GM19351 (cell line): ENCODE data around the gene INHA.
A peak's percentile ranks its signal among the peaks of the same experiment; 100 is the strongest.

ENCODE experiments used
- ATAC-seq: cut with Tn5 transposase; IDR thresholded peaks from one replicate; pipeline ENCODE4 v1.9.1; 2021; ENCODE audit warnings: mild to moderate bottlenecking, moderate library complexity; ENCODE audit not compliant: unreplicated experiment

Gene INHA

GRCh38 chr2:219539926-219540678 is 32.0 kb upstream of the INHA start:
- no peak for ATAC-seq

DNA sequence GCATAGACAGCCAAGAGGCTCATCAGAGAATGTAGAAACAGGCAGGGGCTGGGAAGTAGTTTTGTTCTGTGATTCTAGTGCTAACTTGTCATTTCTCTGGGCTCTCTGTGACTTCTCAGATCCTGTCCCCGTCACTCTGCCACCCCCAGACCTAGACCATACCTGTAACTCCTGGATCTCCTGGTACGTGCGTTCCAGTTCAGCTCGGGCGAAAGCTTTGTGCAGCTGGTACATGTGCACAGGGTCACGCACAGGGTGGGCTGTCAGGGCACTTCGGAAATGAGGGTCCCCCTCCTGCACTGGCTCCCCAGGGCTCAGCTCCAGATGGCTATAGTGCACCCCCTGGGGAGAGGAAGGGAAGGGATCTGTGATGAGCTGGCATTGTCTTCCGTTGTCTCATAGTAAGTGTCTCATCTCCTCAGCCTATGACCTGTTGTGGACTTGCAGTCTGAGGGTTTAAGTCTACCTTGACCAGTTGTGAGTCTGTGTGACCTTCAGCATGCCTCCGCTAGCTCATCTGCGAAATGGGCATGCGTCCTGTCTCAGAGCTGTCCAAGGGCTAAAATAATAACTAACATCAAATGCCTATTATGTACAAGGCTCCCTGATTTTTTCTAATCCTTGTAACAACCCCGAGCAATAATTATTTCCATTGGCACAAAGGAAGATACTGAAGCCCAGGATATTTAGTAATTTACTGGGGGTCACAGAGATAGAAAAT is 31.2 kb upstream of the INHA start:
- ATAC-seq = no peak

GRCh38 chr2:219541611-219542180 is 30.4 kb upstream of the INHA start:
- peak; percentile 57 for ATAC-seq

- peak; percentile 32 for ATAC-seq
These were observed 29.0 kb upstream of the INHA start for GRCh38 chr2:219542931-219543595.

DNA sequence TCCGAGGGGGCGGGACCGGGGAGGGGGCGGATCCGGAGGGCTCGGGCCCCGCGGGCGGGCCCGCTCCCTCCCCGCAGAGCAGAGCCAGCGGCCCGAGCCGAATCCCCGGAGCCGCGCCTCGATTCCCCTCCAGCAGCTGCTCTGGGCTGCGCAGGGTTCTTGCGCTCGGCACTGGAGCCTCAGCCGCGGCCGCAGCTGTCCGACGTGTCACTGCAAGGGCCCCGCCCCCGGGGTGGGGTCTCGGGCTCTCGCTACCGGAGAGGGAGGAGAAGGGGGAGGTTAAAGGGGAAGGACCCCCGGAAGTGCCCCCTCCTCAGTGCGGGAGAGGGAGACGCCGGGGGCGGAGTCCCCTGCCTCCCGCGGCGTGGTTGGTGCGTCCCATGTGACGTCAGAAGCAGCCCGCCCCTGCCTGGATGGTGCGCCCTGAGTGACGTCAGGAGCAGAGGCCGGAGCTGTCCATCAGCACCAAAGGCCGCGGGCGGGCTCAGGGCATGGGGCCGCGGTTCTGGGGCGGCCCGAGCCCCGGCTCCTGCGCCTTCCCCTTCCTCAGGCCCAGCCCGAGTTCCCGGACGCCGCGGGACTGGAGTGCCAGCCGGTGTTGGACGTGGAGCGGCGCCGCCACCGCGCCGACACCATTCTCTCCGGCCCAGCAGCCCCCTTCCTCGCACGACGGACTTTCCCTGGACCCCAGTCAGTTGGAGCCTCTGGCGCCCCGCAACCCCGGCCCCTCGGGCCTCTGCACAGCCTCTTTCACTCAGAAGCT is 28.3 kb upstream of the INHA start, which contains the start of the genes CHPF and TMEM198:
Gene CHPF (minus strand): TSS at position 214 of the 763 bp plus-strand sequence. CDS start 271 bp downstream, outside the sequence.
Gene TMEM198 (plus strand): TSS at position 433 of the 763 bp plus-strand sequence. CDS start 700 bp downstream, outside the sequence.
- peak; percentile 75 for ATAC-seq

DNA sequence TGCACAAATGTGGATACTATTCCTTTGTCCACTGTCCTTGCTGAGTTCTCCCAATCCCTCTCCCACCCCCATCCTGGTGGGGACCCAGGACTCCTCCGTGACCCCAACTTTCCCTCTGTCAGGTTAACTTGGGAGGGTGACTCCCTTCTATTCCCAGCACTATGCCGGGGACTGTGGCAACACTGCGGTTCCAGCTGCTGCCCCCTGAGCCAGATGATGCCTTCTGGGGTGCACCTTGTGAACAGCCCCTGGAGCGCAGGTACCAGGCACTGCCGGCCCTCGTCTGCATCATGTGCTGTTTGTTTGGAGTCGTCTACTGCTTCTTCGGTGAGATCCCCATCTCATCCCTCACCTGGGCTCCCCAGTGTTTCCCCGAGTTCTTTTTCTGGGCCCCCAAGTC is 27.5 kb upstream of the INHA start:
- no peak for ATAC-seq

GRCh38 chr2:219545295-219545942 is 26.7 kb upstream of the INHA start:
- no peak for ATAC-seq

GRCh38 chr2:219545943-219546352 is 26.2 kb upstream of the INHA start:
- ATAC-seq = no peak

DNA sequence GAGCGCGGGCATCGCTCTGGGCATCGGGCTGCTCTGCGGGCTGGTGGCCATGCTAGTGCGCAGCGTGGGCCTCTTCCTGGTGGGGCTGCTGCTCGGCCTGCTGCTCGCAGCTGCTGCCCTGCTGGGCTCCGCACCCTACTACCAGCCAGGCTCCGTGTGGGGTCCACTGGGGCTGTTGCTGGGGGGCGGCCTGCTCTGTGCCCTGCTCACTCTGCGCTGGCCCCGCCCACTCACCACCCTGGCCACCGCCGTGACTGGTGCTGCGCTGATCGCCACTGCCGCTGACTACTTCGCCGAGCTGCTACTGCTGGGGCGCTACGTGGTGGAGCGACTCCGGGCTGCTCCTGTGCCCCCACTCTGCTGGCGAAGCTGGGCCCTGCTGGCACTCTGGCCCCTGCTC is 24.5 kb upstream of the INHA start:
- ATAC-seq = no peak

DNA sequence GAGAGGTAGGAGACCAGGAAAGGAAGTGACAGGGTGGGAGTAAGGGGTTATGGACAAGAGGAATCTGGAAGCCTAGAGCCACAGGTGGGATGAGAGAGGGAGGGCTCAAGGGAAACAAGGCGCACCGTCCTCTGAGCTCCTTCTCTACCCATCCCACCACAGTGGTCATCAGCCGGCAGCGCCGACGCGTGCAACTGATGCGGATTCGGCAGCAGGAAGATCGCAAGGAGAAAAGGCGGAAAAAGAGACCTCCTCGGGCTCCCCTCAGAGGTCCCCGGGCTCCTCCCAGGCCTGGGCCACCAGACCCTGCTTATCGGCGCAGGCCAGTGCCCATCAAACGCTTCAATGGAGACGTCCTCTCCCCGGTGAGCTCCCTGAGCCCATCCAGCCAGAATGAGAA is 23.1 kb upstream of the INHA start:
- ATAC-seq = no peak

DNA sequence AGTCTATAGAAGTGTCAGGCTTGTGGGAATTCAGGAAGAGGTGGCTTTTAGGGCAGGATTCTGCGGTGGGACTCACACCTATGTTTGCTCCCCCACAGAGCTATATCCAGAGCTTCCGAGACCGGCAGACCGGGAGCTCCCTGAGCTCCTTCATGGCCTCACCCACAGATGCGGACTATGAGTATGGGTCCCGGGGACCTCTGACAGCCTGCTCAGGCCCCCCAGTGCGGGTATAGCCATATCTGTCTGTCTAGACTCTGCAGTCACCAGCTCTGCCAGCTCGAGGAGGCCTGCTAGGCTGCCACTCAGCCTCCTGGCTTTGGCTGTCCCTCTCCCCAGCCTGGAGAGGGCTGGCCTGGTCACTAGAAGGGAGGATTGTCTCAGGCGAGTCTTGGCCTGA is 22.5 kb upstream of the INHA start:
- ATAC-seq = no peak

GRCh38 chr2:219551441-219552381 is 20.4 kb upstream of the INHA start:
- peak; percentile 7 for ATAC-seq

DNA sequence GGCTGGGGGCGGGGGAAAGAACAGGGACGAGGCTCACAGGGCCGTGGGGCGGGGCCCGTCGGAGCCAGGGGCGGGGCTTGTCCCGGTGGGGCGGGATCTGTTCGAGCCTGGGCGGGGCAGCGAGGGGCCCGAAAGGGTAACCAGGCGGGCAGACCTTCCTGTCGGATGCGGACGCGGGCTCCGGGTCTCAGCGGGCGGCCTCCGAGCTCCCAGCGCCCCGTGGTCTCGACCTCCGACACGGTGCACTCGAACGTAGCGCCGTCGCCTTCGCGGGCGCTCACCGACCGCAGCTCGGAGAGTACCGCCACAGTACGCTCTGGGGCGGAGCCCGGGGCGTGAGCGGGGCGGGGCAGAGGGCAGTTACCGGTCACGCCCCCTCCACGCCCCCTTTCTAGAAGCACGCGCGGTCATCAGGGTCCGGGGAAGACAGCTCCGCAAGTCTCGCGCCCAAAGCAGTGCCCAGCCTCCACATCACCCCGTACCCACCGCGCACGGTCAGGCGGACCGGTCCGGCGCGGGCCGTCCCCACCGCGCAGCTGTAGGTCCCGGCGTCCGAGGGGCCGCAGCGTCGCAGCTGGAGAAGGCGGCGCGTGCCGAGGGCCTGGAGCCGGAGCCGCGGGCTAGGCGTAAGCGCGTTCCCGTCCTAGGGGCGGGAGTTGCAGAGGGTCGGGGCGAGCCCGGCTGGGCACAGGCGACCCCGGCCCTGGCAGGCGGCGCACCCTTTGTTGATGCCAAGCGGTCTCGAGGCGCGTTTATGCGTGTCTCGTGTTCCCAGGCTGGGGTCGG is 19.5 kb upstream of the INHA start:
- peak; percentile 86 for ATAC-seq

- no peak for ATAC-seq
These were observed 19.0 kb upstream of the INHA start for GRCh38 chr2:219553168-219553417.

- no peak for ATAC-seq
These were observed 18.6 kb upstream of the INHA start for GRCh38 chr2:219553463-219553963.

GRCh38 chr2:219554350-219554749 is 17.8 kb upstream of the INHA start:
- ATAC-seq = no peak

GRCh38 chr2:219555956-219556355 is 16.2 kb upstream of the INHA start:
- ATAC-seq = no peak

DNA sequence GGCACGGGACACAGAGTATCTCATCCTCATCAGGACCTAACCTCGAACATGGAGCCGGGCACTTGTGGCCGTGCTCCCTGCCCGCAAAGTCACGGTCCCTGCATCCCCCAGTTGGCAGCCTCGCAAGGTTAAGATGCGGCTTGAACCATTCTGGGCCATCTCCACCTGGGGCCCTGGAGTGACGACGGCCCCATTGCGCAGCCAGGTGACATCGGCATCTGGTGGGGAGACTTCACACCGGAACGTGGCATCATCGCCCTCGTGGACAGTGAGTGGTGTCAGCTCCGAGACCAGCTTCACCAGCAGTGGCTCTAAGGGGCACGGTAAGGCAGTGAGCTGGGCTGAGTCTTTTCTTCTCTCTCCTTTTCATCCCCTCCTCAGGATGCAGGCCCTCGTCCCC is 15.7 kb upstream of the INHA start:
- ATAC-seq = no peak
